ENCODE results near the gene PAQR7.

PAQR7 gene

DNA sequence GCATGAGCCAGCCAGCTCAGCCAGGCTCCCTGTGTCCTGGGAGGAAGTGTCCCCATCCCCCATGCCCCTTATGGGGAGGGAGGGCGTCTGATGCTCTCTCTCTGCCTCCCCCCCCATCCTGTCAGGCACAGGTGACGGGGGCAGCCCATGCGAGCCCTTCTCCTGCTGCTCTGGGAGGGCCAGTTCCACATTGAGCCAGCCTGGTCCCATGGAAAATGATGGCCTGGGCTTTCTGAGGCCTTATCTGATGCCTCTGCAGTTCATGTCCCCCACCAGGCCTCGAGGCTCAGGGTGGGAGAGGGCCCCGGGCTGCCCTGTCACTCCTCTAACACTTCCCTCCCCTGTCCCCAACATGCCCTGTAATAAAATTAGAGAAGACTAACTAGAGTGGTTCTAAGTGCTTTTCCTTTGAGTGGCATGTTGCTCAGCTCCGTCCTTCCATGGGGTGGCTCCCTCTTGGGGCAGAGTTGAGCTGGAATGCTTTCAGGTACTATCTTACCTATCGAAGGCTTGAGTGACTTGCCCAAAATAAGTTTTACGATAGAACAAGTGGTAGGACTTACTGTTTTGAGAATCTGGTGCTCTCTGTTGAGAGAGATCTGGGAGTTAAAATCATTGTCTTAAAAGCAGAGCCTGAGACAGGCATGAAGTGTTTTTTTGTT lies 57.5 kb downstream of the PAQR7 start:
- DNase-seq (ENCODE audit: insufficient read length, low spot score) (no peak), FAIRE-seq (no peak)
- TF ChIP-seq POLR2A (IDR thresholded peaks at IDR 0.05; ENCODE audit: low read depth, low read length), result no peak

DNA sequence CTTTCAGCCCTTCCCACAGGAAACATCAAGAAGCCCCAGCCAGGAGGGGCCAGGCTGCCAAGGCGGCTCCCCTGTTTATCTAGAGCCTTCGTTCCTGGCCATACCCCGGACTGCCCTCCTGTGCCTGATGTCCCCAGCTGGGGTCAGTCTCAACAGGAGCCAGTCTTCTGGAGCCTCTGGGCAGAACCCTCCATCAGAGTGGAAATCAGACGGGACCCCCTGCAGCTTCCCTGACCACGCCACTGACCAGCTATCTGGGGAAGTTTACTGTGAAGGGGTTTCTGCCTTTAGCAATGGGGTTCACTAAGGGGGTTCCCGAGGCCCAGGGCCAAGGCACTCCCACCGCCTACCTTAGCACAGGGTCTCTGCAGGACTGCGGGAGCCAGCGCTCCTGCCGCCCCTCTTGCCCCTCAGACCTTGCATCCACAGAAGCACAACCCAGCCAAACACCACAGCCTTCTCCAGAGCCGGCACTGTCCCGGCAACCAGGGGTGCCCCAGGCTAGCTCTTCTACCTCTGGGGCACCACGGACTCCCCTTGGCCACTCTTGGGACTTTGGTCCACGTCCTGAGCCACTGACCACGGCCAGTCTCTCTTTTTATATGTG lies 59.3 kb downstream of the PAQR7 start:
- no peak for FAIRE-seq
- DNase-seq (ENCODE audit: insufficient read length, low spot score), result no peak
- no peak for TF ChIP-seq POLR2A (IDR thresholded peaks at IDR 0.05; ENCODE audit: low read depth, low read length)

DNA sequence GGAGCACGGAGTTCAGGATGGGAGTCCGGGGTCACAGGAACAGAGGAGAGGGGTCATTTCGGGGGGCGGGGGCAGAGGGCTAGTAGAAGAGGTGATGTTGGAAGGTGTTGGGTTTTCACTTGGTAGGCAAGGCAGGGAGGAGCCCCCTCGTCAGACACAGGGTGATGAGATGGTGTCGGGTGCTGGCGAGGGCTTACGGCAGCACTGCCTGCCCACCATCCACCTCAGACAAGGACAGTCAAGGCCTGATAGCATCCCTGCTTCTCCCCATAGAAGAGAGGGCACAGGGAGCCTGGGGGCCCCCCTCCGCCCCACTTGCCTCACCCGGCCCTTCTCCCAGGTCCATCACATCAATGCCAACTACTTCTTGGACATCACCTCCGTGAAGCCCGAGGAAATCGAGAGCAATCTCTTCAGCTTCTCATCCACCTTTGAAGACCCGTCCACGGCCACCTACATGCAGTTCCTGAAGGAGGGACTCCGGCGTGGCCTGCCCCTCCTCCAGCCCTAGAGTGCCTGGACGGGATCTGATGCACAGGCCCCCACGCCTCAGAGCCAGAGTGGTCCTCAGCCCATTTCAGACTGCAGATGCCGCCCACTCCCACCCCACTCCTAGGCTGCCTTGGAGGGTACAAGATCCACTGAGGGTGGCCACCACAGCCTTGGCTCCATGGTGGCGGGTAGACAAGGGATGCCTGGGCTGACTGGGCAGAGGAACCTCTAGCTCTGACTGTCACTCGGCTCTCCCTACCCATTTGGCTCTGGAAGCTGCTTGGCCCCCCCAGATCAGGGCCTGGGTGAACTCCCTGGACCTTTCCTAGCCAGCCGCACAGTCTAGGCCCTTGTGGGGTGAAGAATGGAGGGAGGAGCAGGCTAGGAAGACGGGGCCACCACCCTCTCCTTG lies 60.0 kb downstream of the PAQR7 start:
- no peak for TF ChIP-seq POLR2A (IDR thresholded peaks at IDR 0.05; ENCODE audit: low read depth, low read length)
- FAIRE-seq (no peak), DNase-seq (ENCODE audit: insufficient read length, low spot score) (no peak)

DNA sequence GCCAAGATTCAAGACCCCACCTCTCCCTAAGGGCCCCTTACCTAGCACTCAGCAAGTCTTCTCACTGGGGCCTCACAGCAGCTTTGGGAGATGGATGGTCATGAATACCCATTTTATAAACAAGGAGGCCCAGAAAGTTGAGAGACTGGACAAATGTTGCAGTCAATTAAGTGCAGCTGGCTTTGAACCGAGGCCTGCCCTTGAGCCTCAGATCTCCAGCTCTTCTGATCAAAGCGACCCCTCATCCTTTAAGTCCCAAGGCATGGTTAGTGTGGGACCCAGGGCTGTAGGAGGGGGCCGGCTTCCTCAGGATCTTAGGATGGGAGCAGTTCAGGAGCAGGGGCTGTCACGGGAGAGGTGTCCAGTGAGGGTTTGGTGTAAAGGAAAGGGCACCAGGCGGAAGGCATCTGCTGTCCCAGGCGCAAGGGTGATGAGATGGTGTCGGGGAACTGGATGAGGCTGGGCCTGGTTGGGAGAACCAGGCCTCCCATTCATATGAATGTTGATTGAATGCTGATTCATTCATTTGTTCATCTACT lies 60.9 kb downstream of the PAQR7 start:
- FAIRE-seq (no peak), DNase-seq (ENCODE audit: insufficient read length, low spot score) (no peak)
- no peak for TF ChIP-seq POLR2A (IDR thresholded peaks at IDR 0.05; ENCODE audit: low read depth, low read length)

DNA sequence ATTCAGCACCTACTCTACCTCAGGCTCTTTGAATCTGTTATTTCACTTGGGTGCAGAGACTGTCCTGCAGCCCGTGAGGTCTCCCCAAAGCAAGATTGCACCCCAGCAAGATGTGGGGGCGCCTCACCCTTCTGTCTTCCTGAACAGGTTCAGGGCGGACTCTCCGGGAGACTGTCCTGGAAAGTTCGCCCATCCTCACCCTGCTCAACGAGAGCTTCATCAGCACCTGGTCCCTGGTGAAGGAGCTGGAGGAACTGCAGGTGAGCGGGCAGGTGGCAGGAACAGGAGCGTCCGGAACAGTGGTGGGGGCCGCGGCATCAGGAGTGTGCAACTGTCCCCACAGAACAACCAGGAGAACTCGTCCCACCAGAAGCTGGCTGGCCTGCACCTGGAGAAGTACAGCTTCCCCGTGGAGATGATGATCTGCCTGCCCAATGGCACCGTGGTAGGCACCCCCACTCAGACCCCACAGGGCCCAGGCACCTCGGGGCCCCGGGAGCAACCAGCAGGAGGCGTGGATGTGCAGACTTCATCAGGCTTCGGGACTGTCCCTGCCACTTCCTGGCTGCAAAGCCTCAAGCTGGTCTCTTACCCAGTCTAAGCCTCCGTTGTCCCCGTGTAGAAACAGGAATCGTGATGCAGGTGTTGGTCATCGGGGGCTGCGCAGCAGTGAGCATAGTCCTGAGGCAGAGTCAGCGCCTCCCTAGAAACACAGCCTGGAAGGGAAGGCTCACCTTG lies 61.6 kb downstream of the PAQR7 start:
- no peak for TF ChIP-seq POLR2A (IDR thresholded peaks at IDR 0.05; ENCODE audit: low read depth, low read length)
- no peak for FAIRE-seq

DNA sequence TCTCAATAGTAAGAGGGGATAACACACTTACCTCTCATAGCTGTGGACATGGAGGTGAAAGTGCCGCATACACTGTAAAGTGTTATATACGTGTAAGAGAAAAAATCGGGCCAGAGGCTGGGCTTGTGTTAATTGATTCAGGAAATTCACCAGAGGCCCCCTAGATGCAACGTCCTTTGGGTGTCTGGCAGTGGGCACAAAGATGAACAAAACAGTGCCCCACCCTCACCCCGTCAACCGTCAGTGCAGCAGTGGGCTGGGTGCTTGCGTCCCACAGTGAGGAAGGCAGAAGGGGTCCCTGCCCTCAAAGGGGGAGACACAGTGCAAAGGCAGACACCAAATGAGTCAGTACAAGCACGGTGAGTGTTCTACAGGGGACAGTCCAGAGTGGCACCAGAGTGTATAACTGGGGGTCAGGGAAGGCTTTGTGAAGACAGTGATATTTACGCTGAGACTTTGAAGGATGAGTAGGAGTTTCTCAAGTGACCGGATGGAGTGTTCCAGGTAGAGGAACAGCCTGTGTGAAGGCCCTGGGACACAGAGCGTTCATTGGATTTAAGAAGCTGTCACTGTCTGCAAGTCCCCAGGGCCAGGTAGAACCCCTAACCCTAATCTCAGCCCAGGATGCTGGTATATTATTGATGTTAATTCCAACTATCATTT lies 62.3 kb downstream of the PAQR7 start:
- DNase-seq (ENCODE audit: insufficient read length, low spot score) (no peak), FAIRE-seq (no peak)
- no peak for TF ChIP-seq POLR2A (IDR thresholded peaks at IDR 0.05; ENCODE audit: low read depth, low read length)

More for the DNA sequence above, 61.6 kb downstream of the PAQR7 start:
- no peak for DNase-seq (ENCODE audit: insufficient read length, low spot score)
